GM23338 (cell line): ENCODE measurements around the gene PSMB3. TPM values are rescaled to one million over a fixed set of nuclear protein-coding genes. Genes with fewer than 3 reads are reported as not detected.

Experiments
- ATAC-seq: fragments of 200-7000 bp; cut with Tn5 transposase; 3 replicates; pipeline ENCODE4 v1.9.1; 2020
- DNase-seq: peaks from one replicate; pipeline ENCODE4 v3.0.0-alpha.2; 2015; ENCODE audit warnings: low spot score
- H2AFZ ChIP-seq: fragments of 200-600 bp; sonication (generic); 2 replicates; pipeline ENCODE4 v1.8.0; 2016; ENCODE audit warnings: antibody characterized with exemption, mild to moderate bottlenecking, moderate library complexity
- H3F3A ChIP-seq: fragments of 200-600 bp; sonication (generic); replicated peaks from 2 replicates; pipeline ENCODE4 v1.8.0; 2017; ENCODE audit warnings: antibody characterized with exemption, mixed run types, low read depth
- H3K27ac ChIP-seq: fragments of 200-600 bp; sonication (generic); 2 replicates; pipeline ENCODE4 v1.6.1; 2016; ENCODE audit warnings: low read depth
- H3K27me3 ChIP-seq: fragments of 200-600 bp; sonication (generic); 2 replicates; pipeline ENCODE4 v1.8.0; 2016; ENCODE audit warnings: mild to moderate bottlenecking, mixed run types, moderate library complexity; ENCODE audit not compliant: insufficient read depth
- H3K36me3 ChIP-seq: fragments of 200-600 bp; sonication (generic); 2 replicates; pipeline ENCODE4 v1.8.0; 2016; ENCODE audit warnings: mild to moderate bottlenecking; ENCODE audit not compliant: insufficient read depth
- H3K4me1 ChIP-seq: fragments of 200-600 bp; sonication (generic); 2 replicates; pipeline ENCODE4 v1.8.0; 2016; ENCODE audit warnings: mild to moderate bottlenecking, moderate library complexity; ENCODE audit not compliant: insufficient read depth
- H3K4me2 ChIP-seq: fragments of 200-600 bp; sonication (generic); 2 replicates; pipeline ENCODE4 v1.7.1; 2017; ENCODE audit warnings: mixed run types
- H3K4me3 ChIP-seq: fragments of 200-600 bp; sonication (generic); 2 replicates; pipeline ENCODE4 v1.6.1; 2016; ENCODE audit warnings: mixed run types
- H3K79me2 ChIP-seq: fragments of 200-600 bp; sonication (generic); replicated peaks from 2 replicates; pipeline ENCODE4 v1.8.0; 2017; ENCODE audit warnings: mild to moderate bottlenecking; ENCODE audit not compliant: insufficient read depth
- H3K9me2 ChIP-seq: fragments of 200-600 bp; sonication (generic); 2 replicates; pipeline ENCODE4 v1.8.0; 2017; ENCODE audit not compliant: insufficient read depth
- H4K20me1 ChIP-seq: fragments of 200-600 bp; sonication (generic); replicated peaks from 2 replicates; pipeline ENCODE4 v1.8.0; 2017; ENCODE audit warnings: mild to moderate bottlenecking; ENCODE audit not compliant: insufficient read depth
- H3K27ac Mint-ChIP-seq: 2 replicates; pipeline ENCODE4 v1.8.0; 2020; ENCODE audit warnings: inconsistent platforms, mild to moderate bottlenecking, moderate library complexity, mixed read lengths
- H3K27me3 Mint-ChIP-seq: 3 replicates; pipeline ENCODE4 v1.8.0; 2022; ENCODE audit warnings: low read depth, mild to moderate bottlenecking, moderate library complexity, mixed read lengths, inconsistent platforms; ENCODE audit not compliant: insufficient read depth, poor library complexity
- H3K36me3 Mint-ChIP-seq: 3 replicates; pipeline ENCODE4 v1.8.0; 2021; ENCODE audit warnings: low read depth, mild to moderate bottlenecking, inconsistent platforms, moderate library complexity, mixed read lengths
- H3K4me1 Mint-ChIP-seq: 3 replicates; pipeline ENCODE4 v1.8.0; 2020; ENCODE audit warnings: mild to moderate bottlenecking, inconsistent platforms, mixed read lengths
- H3K4me3 Mint-ChIP-seq: 3 replicates; pipeline ENCODE4 v1.8.0; 2021; ENCODE audit warnings: moderate library complexity, mild to moderate bottlenecking, inconsistent platforms, mixed read lengths
- H3K9me3 Mint-ChIP-seq: 3 replicates; pipeline ENCODE4 v1.8.0; 2020; ENCODE audit warnings: moderate library complexity, mild to moderate bottlenecking, inconsistent platforms, mixed read lengths
- CREB1 ChIP-seq: fragments of 250-450 bp; sonication (Bioruptor Pico); IDR thresholded peaks from 2 replicates; pipeline ENCODE4 v1.5.0; 2020; ENCODE audit warnings: low read depth, mild to moderate bottlenecking, moderate library complexity
- CTCF ChIP-seq, 2 experiments: fragments of 200-600 bp in 1 of 2; sonication (generic) in 1 of 2; conservative IDR thresholded peaks; 2 replicates each; pipeline versions ENCODE4 v1.5.1 to v1.6.1; 2016 to 2017; ENCODE audit warnings: antibody characterized with exemption in 2 of 2, low read depth in 2 of 2, mild to moderate bottlenecking in 2 of 2, moderate library complexity in 1 of 2
- EZH2 ChIP-seq: fragments of 200-600 bp; sonication (generic); IDR thresholded peaks from one replicate; pipeline ENCODE4 v1.8.0; 2017; ENCODE audit warnings: antibody characterized with exemption, mild to moderate bottlenecking, low read depth; ENCODE audit not compliant: unreplicated experiment
- EZH2phosphoT487 ChIP-seq: fragments of 200-600 bp; sonication (generic); IDR thresholded peaks from one replicate; pipeline ENCODE4 v1.8.1; 2018; ENCODE audit warnings: antibody characterized with exemption; ENCODE audit not compliant: unreplicated experiment
- JUNB ChIP-seq: IDR thresholded peaks from one replicate; pipeline ENCODE4 v1.6.1; 2016; ENCODE audit warnings: antibody characterized with exemption; ENCODE audit not compliant: unreplicated experiment
- NANOG ChIP-seq: IDR thresholded peaks from 2 replicates; pipeline ENCODE4 v1.6.1; 2016; ENCODE audit warnings: antibody characterized with exemption, borderline replicate concordance
- POLR2AphosphoS5 ChIP-seq: IDR thresholded peaks from 2 replicates; pipeline ENCODE4 v1.6.1; 2016; ENCODE audit warnings: antibody characterized with exemption, low read depth
- STAT1 ChIP-seq: IDR thresholded peaks from one replicate; pipeline ENCODE4 v1.6.1; 2016; ENCODE audit warnings: antibody characterized with exemption; ENCODE audit not compliant: unreplicated experiment
- ZNF114 ChIP-seq: fragments of 250-450 bp; sonication (Bioruptor Pico); IDR thresholded peaks from 2 replicates; pipeline ENCODE4 v1.5.0; 2020; ENCODE audit warnings: mild to moderate bottlenecking, moderate library complexity
- ZNF331 ChIP-seq: fragments of 250-450 bp; sonication (Bioruptor Pico); IDR thresholded peaks from 2 replicates; pipeline ENCODE4 v1.5.0; 2020; ENCODE audit warnings: low read depth, mild to moderate bottlenecking, moderate library complexity
- ZNF462 ChIP-seq: fragments of 250-450 bp; sonication (Bioruptor Pico); IDR thresholded peaks from 2 replicates; pipeline ENCODE4 v1.5.0; 2020; ENCODE audit warnings: mild to moderate bottlenecking, moderate library complexity
- polyA plus RNA-seq: library from polyadenylated mRNA; unstranded; fragments of >200 nt; fragmentation: Nextera tagmentation; extraction: Ambion mirVana; gene quantifications from 2 replicates; pipeline ENCODE4 v1.2.1, GENCODE V29; 2016
- total RNA-seq: library from RNA; depleted of rRNA; stranded (reverse); fragments of >200 nt; shearing (Covaris generic); gene quantifications from 2 replicates; pipeline ENCODE4 v1.2.3, GENCODE V29; 2014
- TF ChIP-seq, protein P1 (sequence below): IDR thresholded peaks from one replicate; pipeline ENCODE4 v1.6.1; 2018; ENCODE audit warnings: antibody characterized with exemption; ENCODE audit not compliant: unreplicated experiment
- TF ChIP-seq, protein P2 (sequence below): IDR thresholded peaks from 2 replicates; pipeline ENCODE4 v1.6.1; 2016; ENCODE audit warnings: antibody characterized with exemption

Gene PSMB3
- total and polyA plus RNA-seq, 2 experiments from 2014 or later: 250 to 523 TPM

DNA sequence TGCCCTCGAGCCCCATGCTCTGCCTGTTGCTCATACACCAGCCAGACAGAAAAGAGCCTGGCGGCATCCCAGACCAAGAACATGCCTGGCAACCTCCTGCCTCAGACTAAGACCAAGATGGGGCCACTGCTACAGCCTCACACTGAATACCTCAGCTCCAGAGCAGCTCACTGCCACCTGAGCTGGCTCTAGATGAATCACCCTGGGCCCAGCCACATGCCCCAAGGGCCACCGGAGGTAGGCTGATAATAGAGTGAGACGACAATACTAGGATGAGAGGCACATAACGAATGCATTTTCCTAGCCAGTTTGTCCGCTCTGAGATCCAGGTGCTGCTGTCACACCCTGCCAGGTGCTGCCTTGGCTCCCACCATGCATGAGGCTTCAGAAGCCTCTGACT, 33.8 kb downstream of the PSMB3 start:
- Mint-ChIP-seq H3K9me3 (no peaks in the 10 kb centered on the region), H3K27me3 (peaks cover 10% of the 10 kb centered on the region), H3K4me3 (no peak overlapping the region), H3K27ac (no peak overlapping the region), H3K4me1 (peaks cover 19% of the 10 kb centered on the region), H3K36me3 (peaks cover 38% of the 10 kb centered on the region)
- Histone ChIP-seq H3K4me2 (no peak overlapping the region), H3K27ac (no peak overlapping the region), H3K27me3 (no peaks in the 10 kb centered on the region), H3K9me2 (no peaks in the 10 kb centered on the region), H2AFZ (no peak overlapping the region), H4K20me1 (peaks cover 8% of the 10 kb centered on the region), H3K36me3 (peaks cover 10% of the 10 kb centered on the region; the same call in 1 of the 2 replicates), H3K79me2 (peaks cover 33% of the 10 kb centered on the region), H3F3A (no peaks in the 10 kb centered on the region), H3K4me3 (no peak overlapping the region), H3K4me1 (peaks cover 14% of the 10 kb centered on the region)
- DNase-seq: no peak
- no peak for ATAC-seq
- TF ChIP-seq EZH2: no peak
- TF ChIP-seq POLR2AphosphoS5: no peak
- TF ChIP-seq ZNF331: no peak
- no peak for TF ChIP-seq ZNF462 (CRISPR knock-in tag)
- no peak for TF ChIP-seq CTCF (conservative IDR thresholded peaks at IDR 0.05; ENCODE audit: low read depth in 2 of 2)
- TF ChIP-seq EZH2phosphoT487: no peak
- TF ChIP-seq STAT1: no peak
- TF ChIP-seq, protein P1, sequence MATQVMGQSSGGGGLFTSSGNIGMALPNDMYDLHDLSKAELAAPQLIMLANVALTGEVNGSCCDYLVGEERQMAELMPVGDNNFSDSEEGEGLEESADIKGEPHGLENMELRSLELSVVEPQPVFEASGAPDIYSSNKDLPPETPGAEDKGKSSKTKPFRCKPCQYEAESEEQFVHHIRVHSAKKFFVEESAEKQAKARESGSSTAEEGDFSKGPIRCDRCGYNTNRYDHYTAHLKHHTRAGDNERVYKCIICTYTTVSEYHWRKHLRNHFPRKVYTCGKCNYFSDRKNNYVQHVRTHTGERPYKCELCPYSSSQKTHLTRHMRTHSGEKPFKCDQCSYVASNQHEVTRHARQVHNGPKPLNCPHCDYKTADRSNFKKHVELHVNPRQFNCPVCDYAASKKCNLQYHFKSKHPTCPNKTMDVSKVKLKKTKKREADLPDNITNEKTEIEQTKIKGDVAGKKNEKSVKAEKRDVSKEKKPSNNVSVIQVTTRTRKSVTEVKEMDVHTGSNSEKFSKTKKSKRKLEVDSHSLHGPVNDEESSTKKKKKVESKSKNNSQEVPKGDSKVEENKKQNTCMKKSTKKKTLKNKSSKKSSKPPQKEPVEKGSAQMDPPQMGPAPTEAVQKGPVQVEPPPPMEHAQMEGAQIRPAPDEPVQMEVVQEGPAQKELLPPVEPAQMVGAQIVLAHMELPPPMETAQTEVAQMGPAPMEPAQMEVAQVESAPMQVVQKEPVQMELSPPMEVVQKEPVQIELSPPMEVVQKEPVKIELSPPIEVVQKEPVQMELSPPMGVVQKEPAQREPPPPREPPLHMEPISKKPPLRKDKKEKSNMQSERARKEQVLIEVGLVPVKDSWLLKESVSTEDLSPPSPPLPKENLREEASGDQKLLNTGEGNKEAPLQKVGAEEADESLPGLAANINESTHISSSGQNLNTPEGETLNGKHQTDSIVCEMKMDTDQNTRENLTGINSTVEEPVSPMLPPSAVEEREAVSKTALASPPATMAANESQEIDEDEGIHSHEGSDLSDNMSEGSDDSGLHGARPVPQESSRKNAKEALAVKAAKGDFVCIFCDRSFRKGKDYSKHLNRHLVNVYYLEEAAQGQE: no peak
- no peak for TF ChIP-seq CREB1 (CRISPR knock-in tag)
- TF ChIP-seq NANOG: no peak
- TF ChIP-seq, protein P2, sequence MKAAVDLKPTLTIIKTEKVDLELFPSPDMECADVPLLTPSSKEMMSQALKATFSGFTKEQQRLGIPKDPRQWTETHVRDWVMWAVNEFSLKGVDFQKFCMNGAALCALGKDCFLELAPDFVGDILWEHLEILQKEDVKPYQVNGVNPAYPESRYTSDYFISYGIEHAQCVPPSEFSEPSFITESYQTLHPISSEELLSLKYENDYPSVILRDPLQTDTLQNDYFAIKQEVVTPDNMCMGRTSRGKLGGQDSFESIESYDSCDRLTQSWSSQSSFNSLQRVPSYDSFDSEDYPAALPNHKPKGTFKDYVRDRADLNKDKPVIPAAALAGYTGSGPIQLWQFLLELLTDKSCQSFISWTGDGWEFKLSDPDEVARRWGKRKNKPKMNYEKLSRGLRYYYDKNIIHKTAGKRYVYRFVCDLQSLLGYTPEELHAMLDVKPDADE: no peak
- no peak for TF ChIP-seq JUNB
- TF ChIP-seq ZNF114: no peak
